OCI-M2 (cell line): ENCODE measurements around the gene SELENOW.
"Not testable (repeated sequence)": the region's sequence is repeated elsewhere in the genome, so short reads cannot be mapped to it uniquely, and the experiment has no call there.

Source experiments
- DNase-seq: peaks from one replicate; lab custom pipeline; 2025; ENCODE audit not compliant: unreplicated experiment; lab: John Stamatoyannopoulos, UW

SELENOW gene

GRCh38 chr19:47778049-47778953 lies at the start of gene SELENOW:
Gene SELENOW, plus strand, starts transcription at chr19:47778703. Its CDS starts 83 bp downstream, at chr19:47778786.
- DNase-seq, result peak; percentile 37

- DNase-seq, result peak; percentile 62
Measured at GRCh38 chr19:47729468-47729798, 49.1 kb upstream of the SELENOW start.

- DNase-seq, result peak; percentile 79
Measured at GRCh38 chr19:47729799-47730520, 48.5 kb upstream of the SELENOW start.

- DNase-seq, result no peak
Measured at GRCh38 chr19:47730521-47730889, 48.0 kb upstream of the SELENOW start.

- no peak for DNase-seq
Measured at GRCh38 chr19:47730910-47731309, 47.6 kb upstream of the SELENOW start.

- no peak for DNase-seq
Measured at GRCh38 chr19:47735131-47735530, 43.4 kb upstream of the SELENOW start.

- no peak for DNase-seq
Measured at GRCh38 chr19:47740866-47741519, 37.5 kb upstream of the SELENOW start.

- no peak for DNase-seq
Measured at GRCh38 chr19:47741544-47742140, 36.9 kb upstream of the SELENOW start.

- no peak for DNase-seq
Measured at GRCh38 chr19:47742634-47743033, 35.9 kb upstream of the SELENOW start.

- peak; percentile 91 for DNase-seq
Measured at GRCh38 chr19:47745010-47745901, 33.2 kb upstream of the SELENOW start, which contains the start of gene NOP53. Gene NOP53, plus strand, starts transcription at chr19:47745546. Its CDS starts 14 bp downstream, at chr19:47745560.

- DNase-seq, result not testable (repeated sequence)
Measured at GRCh38 chr19:47746129-47746528, 32.4 kb upstream of the SELENOW start.

GRCh38 chr19:47749326-47749725 lies 29.2 kb upstream of the SELENOW start:
- DNase-seq, result no peak

- DNase-seq, result no peak
Measured at GRCh38 chr19:47750752-47751151, 27.8 kb upstream of the SELENOW start.

GRCh38 chr19:47752440-47753211 lies 25.9 kb upstream of the SELENOW start:
- DNase-seq, result no peak

- DNase-seq, result no peak
Measured at GRCh38 chr19:47754206-47755064, 24.1 kb upstream of the SELENOW start.

- no peak for DNase-seq
Measured at GRCh38 chr19:47755065-47755761, 23.3 kb upstream of the SELENOW start.

- no peak for DNase-seq
Measured at GRCh38 chr19:47755762-47756626, 22.5 kb upstream of the SELENOW start.
